SK-N-SH (cell line): ENCODE measurements around the gene LRCH3.

Experiments
- CTCF ChIP-seq: fragments of 200-600 bp; sonication (generic); IDR thresholded peaks from 2 replicates; pipeline ENCODE4 v1.6.1; 2017; ENCODE audit warnings: antibody characterized with exemption, mild to moderate bottlenecking, moderate library complexity
- EZH2phosphoT487 ChIP-seq: fragments of 200-600 bp; sonication (generic); IDR thresholded peaks from 2 replicates; pipeline ENCODE4 v1.6.1; 2017; ENCODE audit warnings: low read depth, mixed run types, mild to moderate bottlenecking, antibody characterized with exemption, moderate library complexity, borderline replicate concordance
- GATA2 ChIP-seq: sonication (generic); formaldehyde crosslinking; IDR thresholded peaks from 2 replicates; pipeline ENCODE4 v1.5.0; 2020; ENCODE audit warnings: mild to moderate bottlenecking, missing genetic modification reagents
- JUND ChIP-seq: IDR thresholded peaks from 2 replicates; pipeline ENCODE4 v1.4.0; 2012
- NRF1 ChIP-seq: IDR thresholded peaks from 2 replicates; pipeline ENCODE4 v1.6.1; 2012; ENCODE audit warnings: low read depth, mild to moderate bottlenecking, low read length
- POLR2AphosphoS5 ChIP-seq: IDR thresholded peaks from 2 replicates; pipeline ENCODE4 v1.6.1; 2012; ENCODE audit warnings: low read depth, low read length
- REST ChIP-seq: IDR thresholded peaks from 2 replicates; pipeline ENCODE4 v1.6.1; 2012; ENCODE audit warnings: mild to moderate bottlenecking, low read depth, low read length, moderate library complexity
- TAF1 ChIP-seq: IDR thresholded peaks from 2 replicates; pipeline ENCODE4 v1.6.1; 2012; ENCODE audit warnings: low read depth, mild to moderate bottlenecking, low read length, moderate library complexity, borderline replicate concordance

- TF ChIP-seq CTCF (no peak), POLR2AphosphoS5 (no peak), REST (no peak), EZH2phosphoT487 (no peak), TAF1 (no peak), JUND (no peak), NRF1 (no peak), GATA2 (no peak)
Observed at GRCh38 chr3:197800379-197800778, 9.3 kb downstream of the LRCH3 start.
